HEK293 (cell line): ENCODE measurements around the gene AKT1.

Experiments
- ZNF221 ChIP-seq: fragments of 450-650 bp; formaldehyde crosslinking; IDR thresholded peaks from 2 replicates; pipeline ENCODE4 v1.5.1; 2017; ENCODE audit warnings: missing biosample characterization, missing genetic modification characterization, borderline replicate concordance
- TF ChIP-seq, protein P1 (sequence below): fragments of 450-650 bp; formaldehyde crosslinking; IDR thresholded peaks from 2 replicates; pipeline ENCODE4 v1.5.1; 2016; ENCODE audit warnings: missing biosample characterization, missing genetic modification characterization
- TF ChIP-seq, protein P2 (sequence below): fragments of 450-650 bp; formaldehyde crosslinking; IDR thresholded peaks from 2 replicates; pipeline ENCODE4 v1.5.1; 2016; ENCODE audit warnings: missing biosample characterization, missing genetic modification characterization

DNA sequence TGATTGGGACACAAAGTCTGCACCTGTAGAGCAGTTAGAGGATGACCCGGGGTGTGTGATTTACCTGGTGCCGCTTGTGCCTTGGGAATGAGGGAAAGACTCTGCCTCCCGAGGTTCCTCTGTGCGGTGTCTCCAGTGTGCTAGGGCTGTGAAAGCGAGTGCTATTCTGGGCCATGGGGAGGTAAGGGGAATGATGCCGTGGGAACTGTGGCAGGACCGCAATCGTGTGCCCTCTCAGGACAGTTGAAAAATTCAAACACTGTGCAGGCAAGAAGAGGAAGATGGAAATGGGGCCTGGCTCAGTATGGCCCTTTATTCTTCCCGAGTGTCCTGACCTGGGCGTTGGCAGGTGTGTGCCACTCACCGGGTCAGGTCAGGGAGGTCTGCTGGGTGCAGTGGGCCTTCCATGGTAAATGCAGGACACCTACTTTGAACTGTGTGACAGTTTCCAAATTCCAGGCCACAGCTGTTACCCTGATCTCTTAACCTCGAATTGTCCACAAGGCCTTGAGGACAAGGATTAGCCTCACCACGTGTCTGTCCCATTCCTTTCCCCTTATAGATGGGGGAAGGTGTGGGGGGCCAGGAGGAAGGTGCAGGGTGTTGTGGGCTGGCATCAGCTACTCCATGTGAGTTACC, 41.2 kb downstream of the AKT1 start:
- no peak for TF ChIP-seq ZNF221 (tag by site-specific recombination)
- TF ChIP-seq, protein P1, sequence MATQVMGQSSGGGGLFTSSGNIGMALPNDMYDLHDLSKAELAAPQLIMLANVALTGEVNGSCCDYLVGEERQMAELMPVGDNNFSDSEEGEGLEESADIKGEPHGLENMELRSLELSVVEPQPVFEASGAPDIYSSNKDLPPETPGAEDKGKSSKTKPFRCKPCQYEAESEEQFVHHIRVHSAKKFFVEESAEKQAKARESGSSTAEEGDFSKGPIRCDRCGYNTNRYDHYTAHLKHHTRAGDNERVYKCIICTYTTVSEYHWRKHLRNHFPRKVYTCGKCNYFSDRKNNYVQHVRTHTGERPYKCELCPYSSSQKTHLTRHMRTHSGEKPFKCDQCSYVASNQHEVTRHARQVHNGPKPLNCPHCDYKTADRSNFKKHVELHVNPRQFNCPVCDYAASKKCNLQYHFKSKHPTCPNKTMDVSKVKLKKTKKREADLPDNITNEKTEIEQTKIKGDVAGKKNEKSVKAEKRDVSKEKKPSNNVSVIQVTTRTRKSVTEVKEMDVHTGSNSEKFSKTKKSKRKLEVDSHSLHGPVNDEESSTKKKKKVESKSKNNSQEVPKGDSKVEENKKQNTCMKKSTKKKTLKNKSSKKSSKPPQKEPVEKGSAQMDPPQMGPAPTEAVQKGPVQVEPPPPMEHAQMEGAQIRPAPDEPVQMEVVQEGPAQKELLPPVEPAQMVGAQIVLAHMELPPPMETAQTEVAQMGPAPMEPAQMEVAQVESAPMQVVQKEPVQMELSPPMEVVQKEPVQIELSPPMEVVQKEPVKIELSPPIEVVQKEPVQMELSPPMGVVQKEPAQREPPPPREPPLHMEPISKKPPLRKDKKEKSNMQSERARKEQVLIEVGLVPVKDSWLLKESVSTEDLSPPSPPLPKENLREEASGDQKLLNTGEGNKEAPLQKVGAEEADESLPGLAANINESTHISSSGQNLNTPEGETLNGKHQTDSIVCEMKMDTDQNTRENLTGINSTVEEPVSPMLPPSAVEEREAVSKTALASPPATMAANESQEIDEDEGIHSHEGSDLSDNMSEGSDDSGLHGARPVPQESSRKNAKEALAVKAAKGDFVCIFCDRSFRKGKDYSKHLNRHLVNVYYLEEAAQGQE (tag by site-specific recombination), result no peak
- TF ChIP-seq, protein P2, sequence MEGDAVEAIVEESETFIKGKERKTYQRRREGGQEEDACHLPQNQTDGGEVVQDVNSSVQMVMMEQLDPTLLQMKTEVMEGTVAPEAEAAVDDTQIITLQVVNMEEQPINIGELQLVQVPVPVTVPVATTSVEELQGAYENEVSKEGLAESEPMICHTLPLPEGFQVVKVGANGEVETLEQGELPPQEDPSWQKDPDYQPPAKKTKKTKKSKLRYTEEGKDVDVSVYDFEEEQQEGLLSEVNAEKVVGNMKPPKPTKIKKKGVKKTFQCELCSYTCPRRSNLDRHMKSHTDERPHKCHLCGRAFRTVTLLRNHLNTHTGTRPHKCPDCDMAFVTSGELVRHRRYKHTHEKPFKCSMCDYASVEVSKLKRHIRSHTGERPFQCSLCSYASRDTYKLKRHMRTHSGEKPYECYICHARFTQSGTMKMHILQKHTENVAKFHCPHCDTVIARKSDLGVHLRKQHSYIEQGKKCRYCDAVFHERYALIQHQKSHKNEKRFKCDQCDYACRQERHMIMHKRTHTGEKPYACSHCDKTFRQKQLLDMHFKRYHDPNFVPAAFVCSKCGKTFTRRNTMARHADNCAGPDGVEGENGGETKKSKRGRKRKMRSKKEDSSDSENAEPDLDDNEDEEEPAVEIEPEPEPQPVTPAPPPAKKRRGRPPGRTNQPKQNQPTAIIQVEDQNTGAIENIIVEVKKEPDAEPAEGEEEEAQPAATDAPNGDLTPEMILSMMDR, result no peak
